SU-DHL-6 (cell line): Measurements from ENCODE around the gene PPARD.
A peak's percentile ranks its signal among the peaks of the same experiment; 100 is the strongest.

Experiments
- H2AFZ ChIP-seq: fragments of 200-600 bp; sonication (generic); 2 replicates; pipeline ENCODE4 v1.6.1; 2014; ENCODE audit warnings: low read depth, mild to moderate bottlenecking, moderate library complexity, mixed read lengths, antibody characterized with exemption, low read length; ENCODE audit not compliant: severe bottlenecking
- H3F3A ChIP-seq: fragments of 200-600 bp; shearing (Covaris generic); 2 replicates; pipeline ENCODE4 v1.6.0; 2016; ENCODE audit warnings: antibody characterized with exemption, mild to moderate bottlenecking; ENCODE audit not compliant: insufficient read depth
- H3K27ac ChIP-seq: fragments of 200-600 bp; sonication (generic); 2 replicates; pipeline ENCODE4 v1.5.1; 2016; ENCODE audit warnings: low read depth, mild to moderate bottlenecking, low read length, moderate library complexity, mixed read lengths
- H3K27me3 ChIP-seq: fragments of 200-600 bp; sonication (generic), shearing (Covaris generic); 2 replicates; pipeline ENCODE4 v1.6.0; 2014; ENCODE audit warnings: mild to moderate bottlenecking, low read length
- H3K36me3 ChIP-seq: fragments of 200-600 bp; sonication (generic); 2 replicates; pipeline ENCODE4 v1.6.1; 2014; ENCODE audit warnings: mild to moderate bottlenecking, low read length, mixed read lengths
- H3K4me2 ChIP-seq: fragments of 300-600, 200-600 bp; shearing (Covaris generic), sonication (generic); 2 replicates; pipeline ENCODE4 v1.6.0; 2014; ENCODE audit warnings: low read length, low read depth, mild to moderate bottlenecking; ENCODE audit not compliant: poor library complexity, severe bottlenecking
- H3K4me3 ChIP-seq: fragments of 200-600 bp; sonication (generic); 2 replicates; pipeline ENCODE4 v1.5.1; 2014; ENCODE audit warnings: antibody characterized with exemption, low read length, mild to moderate bottlenecking, mixed read lengths; ENCODE audit not compliant: insufficient read depth, poor library complexity, severe bottlenecking
- H3K79me2 ChIP-seq: fragments of 200-600 bp; sonication (generic); 2 replicates; pipeline ENCODE4 v1.6.1; 2014; ENCODE audit warnings: mild to moderate bottlenecking, low read length, moderate library complexity; ENCODE audit not compliant: insufficient read depth
- H3K9ac ChIP-seq: fragments of 200-600 bp; sonication (generic); 2 replicates; pipeline ENCODE4 v1.7.0; 2014; ENCODE audit warnings: mild to moderate bottlenecking, low read length
- H3K9me2 ChIP-seq: fragments of 200-600 bp; sonication (generic); replicated peaks from 2 replicates; pipeline ENCODE4 v1.6.1; 2014; ENCODE audit warnings: low read length; ENCODE audit not compliant: insufficient read depth
- H3K9me3 ChIP-seq: fragments of 200-600 bp; sonication (generic); 2 replicates; pipeline ENCODE4 v1.6.1; 2014; ENCODE audit warnings: low read length, mixed read lengths; ENCODE audit not compliant: insufficient read depth
- H4K20me1 ChIP-seq: fragments of 200-600 bp; sonication (generic); 2 replicates; pipeline ENCODE4 v1.6.1; 2014; ENCODE audit warnings: low read depth, mild to moderate bottlenecking, antibody characterized with exemption, low read length, moderate library complexity, mixed read lengths
- CTCF ChIP-seq: fragments of 200-600 bp; sonication (generic); IDR thresholded peaks from one replicate; pipeline ENCODE4 v1.5.1; 2017; ENCODE audit warnings: antibody characterized with exemption, mild to moderate bottlenecking, low read length, moderate library complexity; ENCODE audit not compliant: insufficient read depth, poor library complexity, severe bottlenecking
- EZH2phosphoT487 ChIP-seq: fragments of 200-600 bp; sonication (generic), shearing (Covaris generic); conservative IDR thresholded peaks from 2 replicates; pipeline ENCODE4 v1.6.1; 2018; ENCODE audit warnings: mild to moderate bottlenecking, antibody characterized with exemption, low read length, moderate library complexity, mixed read lengths

The PPARD gene

GRCh38 chr6:35473075-35473849 lies 130.9 kb downstream of the PPARD start:
- Histone ChIP-seq H3F3A (peaks cover 77% of the 10 kb centered on the region), H3K9ac (no peak overlapping the region), H3K4me2 (no peak overlapping the region), H4K20me1 (peaks cover 28% of the 10 kb centered on the region), H3K27ac (peak overlapping the region; percentile 20; the same call in 1 of the 2 replicates), H2AFZ (no peak overlapping the region), H3K27me3 (no peaks in the 10 kb centered on the region), H3K9me3 (no peaks in the 10 kb centered on the region), H3K36me3 (peaks cover 40% of the 10 kb centered on the region), H3K4me3 (no peak overlapping the region), H3K9me2 (no peaks in the 10 kb centered on the region), H3K79me2 (peaks cover 30% of the 10 kb centered on the region)
- TF ChIP-seq CTCF (no peak), EZH2phosphoT487 (no peak)

GRCh38 chr6:35473850-35474130 lies 131.4 kb downstream of the PPARD start:
- H3K27me3 ChIP-seq = no peaks in the 10 kb centered on the region
- H2AFZ ChIP-seq = no peak overlapping the region
- peaks cover 25% of the 10 kb centered on the region for H3K79me2 ChIP-seq
- no peak overlapping the region for H3K4me3 ChIP-seq
- H3F3A ChIP-seq = peaks cover 72% of the 10 kb centered on the region
- no peak for TF ChIP-seq CTCF
- no peak for TF ChIP-seq EZH2phosphoT487
- H3K4me2 ChIP-seq = no peak overlapping the region
- H3K9me2 ChIP-seq = no peaks in the 10 kb centered on the region
- H3K27ac ChIP-seq = peak overlapping the region; percentile 20
- H3K9ac ChIP-seq = no peak overlapping the region
- peaks cover 36% of the 10 kb centered on the region for H3K36me3 ChIP-seq
- no peaks in the 10 kb centered on the region for H3K9me3 ChIP-seq
- peaks cover 28% of the 10 kb centered on the region for H4K20me1 ChIP-seq

GRCh38 chr6:35474131-35474941 lies 132.0 kb downstream of the PPARD start:
- peaks cover 67% of the 10 kb centered on the region for H3F3A ChIP-seq
- no peaks in the 10 kb centered on the region for H3K27me3 ChIP-seq
- peaks cover 31% of the 10 kb centered on the region for H3K36me3 ChIP-seq
- H3K4me2 ChIP-seq = no peak overlapping the region
- peak overlapping the region; percentile 20 for H3K27ac ChIP-seq
- H4K20me1 ChIP-seq = peaks cover 27% of the 10 kb centered on the region
- no peaks in the 10 kb centered on the region for H3K9me2 ChIP-seq
- no peak overlapping the region for H3K9ac ChIP-seq
- peaks cover 20% of the 10 kb centered on the region for H3K79me2 ChIP-seq
- TF ChIP-seq EZH2phosphoT487 (no peak), CTCF (no peak)
- H3K4me3 ChIP-seq = no peak overlapping the region
- H2AFZ ChIP-seq = no peak overlapping the region
- H3K9me3 ChIP-seq = no peaks in the 10 kb centered on the region
